Right ventricle myocardium superior (tissue), 1 donor: ENCODE measurements around the gene E2F1. TPM values are rescaled to one million over a fixed set of nuclear protein-coding genes. Genes with fewer than 3 reads are reported as not detected.

ENCODE experiments used
- ATAC-seq: fragments of 200-7000 bp; cut with Tn5 transposase; one replicate; pipeline ENCODE4 v1.9.1; 2020; ENCODE audit warnings: mild to moderate bottlenecking; ENCODE audit not compliant: poor library complexity
- DNase-seq: peaks from one replicate; pipeline ENCODE4 v3.0.0-alpha.2; 2020
- intact Hi-C: fragments of 100-400 bp; cut with DNase I; formaldehyde crosslinking; loops from one replicate; pipeline ENCODE4 v1.11.2; 2022
- total RNA-seq: library from RNA; stranded (reverse); fragmentation: NEBNext Ultra II Directional; extraction: Animal tissue kit (Norgen Biotek cat#: 25700); gene quantifications from one replicate; pipeline ENCODE4 v1.2.1, GENCODE V29; 2021
- donor health status: DM: no; HTN: yes; CAD: no; lungs with severe emphysema.

The E2F1 gene
- total RNA-seq, 1 donor from 2014 or later = 1.1 TPM

- ATAC-seq (no peak), DNase-seq (no peak)
- intact Hi-C loops = no loop called here
These were observed 7.1 kb upstream of the E2F1 start for GRCh38 chr20:33693289-33693688.

DNA sequence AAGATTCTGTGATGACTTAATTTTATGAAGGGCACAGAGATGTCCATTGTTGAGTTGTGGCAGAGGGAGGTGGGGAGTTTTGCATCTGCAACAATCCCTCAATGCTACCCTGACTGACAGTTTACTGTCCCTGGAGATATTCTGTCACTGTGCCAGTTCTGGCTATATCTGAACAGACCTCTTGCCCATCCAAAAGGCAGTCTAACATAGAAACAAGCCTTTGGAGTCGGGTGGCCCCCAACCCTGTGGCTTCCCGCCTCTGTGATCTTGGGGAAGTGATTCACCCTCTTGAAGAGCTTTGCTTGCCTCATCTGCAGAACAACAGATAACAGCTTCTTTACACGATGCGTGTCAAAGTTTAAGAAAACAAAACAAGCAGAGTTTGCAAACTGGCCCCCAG, 3.8 kb upstream of the E2F1 start:
- ATAC-seq (no peak), DNase-seq (no peak)
- intact Hi-C loops = no loop called here

- DNase-seq = no peak
- intact Hi-C loops = no loop called here
- ATAC-seq = no peak
These were observed 3.3 kb upstream of the E2F1 start for GRCh38 chr20:33689493-33689892.

- intact Hi-C loops = no loop called here
- peak; percentile 7 for ATAC-seq
- no peak for DNase-seq
These were observed 2.8 kb upstream of the E2F1 start for GRCh38 chr20:33688938-33689424.

GRCh38 chr20:33687993-33688937, 2.1 kb upstream of the E2F1 start:
- DNase-seq = no peak
- intact Hi-C loops = no loop called here
- no peak for ATAC-seq

GRCh38 chr20:33687370-33687915, 1.3 kb upstream of the E2F1 start:
- intact Hi-C loops = no loop called here

DNA sequence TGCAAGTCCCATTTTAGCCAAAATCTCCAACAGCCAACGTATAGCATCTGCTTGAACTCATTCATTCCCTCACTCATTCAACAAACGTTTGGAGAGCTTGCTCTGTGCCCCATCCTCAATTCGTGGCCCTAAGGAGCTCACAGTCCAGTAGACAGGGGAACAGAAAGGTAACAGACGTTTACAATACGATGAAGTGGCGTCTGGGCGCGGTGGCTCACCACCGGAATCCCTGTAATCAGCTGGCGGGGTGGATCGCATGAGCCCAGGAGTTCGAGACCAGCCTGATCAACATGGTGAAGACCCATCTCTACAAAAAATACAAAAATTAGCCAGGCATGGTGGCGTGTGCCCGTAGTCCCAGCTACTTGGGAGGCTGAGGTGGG, 790 bp upstream of the E2F1 start:
- DNase-seq (no peak), ATAC-seq (no peak)
- intact Hi-C loops = no loop called here

More at GRCh38 chr20:33687370-33687915, 1.3 kb upstream of the E2F1 start:
- no peak for ATAC-seq
- no peak for DNase-seq

GRCh38 chr20:33685328-33686099, 671 bp downstream of the E2F1 start:
- no peak for DNase-seq

GRCh38 chr20:33684533-33685327, 1.5 kb downstream of the E2F1 start:
- intact Hi-C loops = no loop called here
- ATAC-seq = no peak
- no peak for DNase-seq

More at GRCh38 chr20:33685328-33686099, 671 bp downstream of the E2F1 start:
- intact Hi-C loops = no loop called here
- no peak for ATAC-seq

GRCh38 chr20:33681728-33682353, 4.3 kb downstream of the E2F1 start:
- DNase-seq (no peak), ATAC-seq (no peak)
- intact Hi-C loops = no loop called here

DNA sequence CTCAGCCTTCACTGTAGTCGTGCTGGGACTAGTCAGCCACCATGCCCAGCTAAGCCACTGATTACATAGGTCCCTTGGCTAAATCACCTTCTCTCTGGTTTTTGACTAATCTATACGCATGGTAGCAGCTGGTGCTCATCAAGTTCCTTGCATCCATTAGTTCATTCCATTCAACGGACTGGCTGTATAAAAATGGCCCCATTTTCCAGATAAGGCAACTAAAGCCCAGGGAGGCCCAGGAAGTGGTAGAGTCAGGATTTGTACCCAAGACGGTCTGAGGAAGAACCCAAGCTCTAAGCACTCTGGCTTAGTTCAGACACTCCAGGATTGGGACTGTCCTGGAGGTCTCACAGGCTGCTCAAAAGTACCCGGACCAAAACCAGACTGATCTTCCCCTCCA, 4.9 kb downstream of the E2F1 start:
- ATAC-seq (no peak), DNase-seq (no peak)
- intact Hi-C loops = no loop called here

- DNase-seq (no peak), ATAC-seq (no peak)
- intact Hi-C loops = no loop called here
These were observed 5.5 kb downstream of the E2F1 start for GRCh38 chr20:33680686-33681085.

GRCh38 chr20:33679758-33680485, 6.3 kb downstream of the E2F1 start:
- intact Hi-C loops = no loop called here
- DNase-seq = no peak
- ATAC-seq = no peak

DNA sequence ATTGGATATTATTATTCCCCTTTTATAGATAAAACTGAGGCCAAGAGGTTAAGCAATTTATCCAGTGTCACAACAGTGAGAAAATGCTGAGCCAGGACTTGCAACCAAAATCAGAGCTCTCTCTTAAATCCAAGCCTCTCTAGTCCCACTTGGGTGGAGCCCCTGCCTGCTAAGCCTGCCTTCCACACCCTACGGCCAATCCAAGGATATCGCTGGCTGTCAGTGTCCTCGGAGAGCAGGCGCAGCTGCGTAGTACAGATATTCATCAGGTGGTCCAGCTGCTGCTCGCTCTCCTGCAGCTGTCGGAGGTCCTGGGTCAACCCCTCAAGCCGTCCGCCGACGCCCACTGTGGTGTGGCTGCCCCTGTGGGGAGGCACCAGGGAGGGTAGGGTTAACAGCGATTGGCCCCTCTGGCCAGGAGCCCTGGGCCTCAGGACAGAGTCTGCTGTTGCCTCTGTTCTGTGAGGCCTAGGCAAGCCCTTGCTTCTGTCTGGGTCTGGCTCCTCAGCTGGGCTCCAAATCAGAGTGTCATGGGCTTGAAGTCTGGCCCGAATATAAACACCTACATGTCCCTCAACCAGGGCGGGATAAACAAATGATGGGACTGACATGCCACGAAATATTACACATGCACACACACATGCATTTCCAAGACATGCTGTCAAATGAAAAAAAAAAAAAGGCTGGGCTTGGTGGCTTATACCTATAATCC, 8.0 kb downstream of the E2F1 start:
- intact Hi-C loops = no loop called here

GRCh38 chr20:33676652-33677645, 9.2 kb downstream of the E2F1 start:
- DNase-seq (no peak), ATAC-seq (no peak)
- intact Hi-C loops = no loop called here

More for the DNA sequence above, 8.0 kb downstream of the E2F1 start:
- peak; percentile 44 for ATAC-seq
- peak; percentile 87 for DNase-seq

DNA sequence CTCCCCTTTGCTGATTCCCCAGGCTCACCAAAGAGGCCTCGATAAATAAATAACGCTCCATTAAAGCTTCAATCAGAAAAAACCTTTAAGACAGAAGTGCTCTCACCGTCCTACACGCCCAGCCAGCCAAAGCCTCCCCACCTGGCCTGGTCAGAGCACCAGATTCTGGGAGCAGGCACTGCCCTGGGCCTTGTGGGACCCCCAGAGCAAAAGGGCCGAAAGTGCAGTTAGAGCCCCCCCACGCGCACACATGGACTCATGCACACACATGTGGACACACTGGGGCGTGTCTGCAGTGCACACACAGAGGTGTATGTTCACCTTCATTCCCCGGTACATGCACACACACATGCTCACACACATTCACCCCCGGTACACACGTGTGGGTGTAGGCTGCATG, 10.1 kb downstream of the E2F1 start:
- ATAC-seq (no peak), DNase-seq (no peak)
- intact Hi-C loops = no loop called here
